Activated naive CD8-positive, alpha-beta T cell treated with anti-CD3 and anti-CD28 coated beads, Interleukin-2, amount 50 U/mL, for 24 hours (primary cell): ENCODE measurements around the gene ATRX.
"Not testable (repeated sequence)": the region's sequence is repeated elsewhere in the genome, so short reads cannot be mapped to it uniquely, and the experiment has no call there.

Experiments
- ATAC-seq: fragments of 150-1000 bp; cut with Tn5 transposase; one replicate; pipeline ENCODE4 v1.10.0; 2021
- DNase-seq: peaks from one replicate; pipeline ENCODE4 v3.0.0; 2021
- H3K27ac Mint-ChIP-seq: one replicate; pipeline ENCODE4 v1.8.0; 2021; ENCODE audit warnings: mild to moderate bottlenecking, mixed read lengths
- H3K27me3 Mint-ChIP-seq: one replicate; pipeline ENCODE4 v1.8.0; 2021; ENCODE audit warnings: mixed read lengths
- H3K36me3 Mint-ChIP-seq: one replicate; pipeline ENCODE4 v1.8.0; 2021; ENCODE audit warnings: low read depth, mixed read lengths
- H3K4me1 Mint-ChIP-seq: one replicate; pipeline ENCODE4 v1.8.0; 2021; ENCODE audit warnings: mixed read lengths
- H3K4me3 Mint-ChIP-seq: one replicate; pipeline ENCODE4 v1.8.0; 2021; ENCODE audit warnings: mild to moderate bottlenecking, moderate library complexity, mixed read lengths
- H3K9me3 Mint-ChIP-seq: one replicate; pipeline ENCODE4 v1.8.0; 2021; ENCODE audit warnings: mixed read lengths

Gene ATRX, protein sequence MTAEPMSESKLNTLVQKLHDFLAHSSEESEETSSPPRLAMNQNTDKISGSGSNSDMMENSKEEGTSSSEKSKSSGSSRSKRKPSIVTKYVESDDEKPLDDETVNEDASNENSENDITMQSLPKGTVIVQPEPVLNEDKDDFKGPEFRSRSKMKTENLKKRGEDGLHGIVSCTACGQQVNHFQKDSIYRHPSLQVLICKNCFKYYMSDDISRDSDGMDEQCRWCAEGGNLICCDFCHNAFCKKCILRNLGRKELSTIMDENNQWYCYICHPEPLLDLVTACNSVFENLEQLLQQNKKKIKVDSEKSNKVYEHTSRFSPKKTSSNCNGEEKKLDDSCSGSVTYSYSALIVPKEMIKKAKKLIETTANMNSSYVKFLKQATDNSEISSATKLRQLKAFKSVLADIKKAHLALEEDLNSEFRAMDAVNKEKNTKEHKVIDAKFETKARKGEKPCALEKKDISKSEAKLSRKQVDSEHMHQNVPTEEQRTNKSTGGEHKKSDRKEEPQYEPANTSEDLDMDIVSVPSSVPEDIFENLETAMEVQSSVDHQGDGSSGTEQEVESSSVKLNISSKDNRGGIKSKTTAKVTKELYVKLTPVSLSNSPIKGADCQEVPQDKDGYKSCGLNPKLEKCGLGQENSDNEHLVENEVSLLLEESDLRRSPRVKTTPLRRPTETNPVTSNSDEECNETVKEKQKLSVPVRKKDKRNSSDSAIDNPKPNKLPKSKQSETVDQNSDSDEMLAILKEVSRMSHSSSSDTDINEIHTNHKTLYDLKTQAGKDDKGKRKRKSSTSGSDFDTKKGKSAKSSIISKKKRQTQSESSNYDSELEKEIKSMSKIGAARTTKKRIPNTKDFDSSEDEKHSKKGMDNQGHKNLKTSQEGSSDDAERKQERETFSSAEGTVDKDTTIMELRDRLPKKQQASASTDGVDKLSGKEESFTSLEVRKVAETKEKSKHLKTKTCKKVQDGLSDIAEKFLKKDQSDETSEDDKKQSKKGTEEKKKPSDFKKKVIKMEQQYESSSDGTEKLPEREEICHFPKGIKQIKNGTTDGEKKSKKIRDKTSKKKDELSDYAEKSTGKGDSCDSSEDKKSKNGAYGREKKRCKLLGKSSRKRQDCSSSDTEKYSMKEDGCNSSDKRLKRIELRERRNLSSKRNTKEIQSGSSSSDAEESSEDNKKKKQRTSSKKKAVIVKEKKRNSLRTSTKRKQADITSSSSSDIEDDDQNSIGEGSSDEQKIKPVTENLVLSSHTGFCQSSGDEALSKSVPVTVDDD (N-terminal part only)

DNA sequence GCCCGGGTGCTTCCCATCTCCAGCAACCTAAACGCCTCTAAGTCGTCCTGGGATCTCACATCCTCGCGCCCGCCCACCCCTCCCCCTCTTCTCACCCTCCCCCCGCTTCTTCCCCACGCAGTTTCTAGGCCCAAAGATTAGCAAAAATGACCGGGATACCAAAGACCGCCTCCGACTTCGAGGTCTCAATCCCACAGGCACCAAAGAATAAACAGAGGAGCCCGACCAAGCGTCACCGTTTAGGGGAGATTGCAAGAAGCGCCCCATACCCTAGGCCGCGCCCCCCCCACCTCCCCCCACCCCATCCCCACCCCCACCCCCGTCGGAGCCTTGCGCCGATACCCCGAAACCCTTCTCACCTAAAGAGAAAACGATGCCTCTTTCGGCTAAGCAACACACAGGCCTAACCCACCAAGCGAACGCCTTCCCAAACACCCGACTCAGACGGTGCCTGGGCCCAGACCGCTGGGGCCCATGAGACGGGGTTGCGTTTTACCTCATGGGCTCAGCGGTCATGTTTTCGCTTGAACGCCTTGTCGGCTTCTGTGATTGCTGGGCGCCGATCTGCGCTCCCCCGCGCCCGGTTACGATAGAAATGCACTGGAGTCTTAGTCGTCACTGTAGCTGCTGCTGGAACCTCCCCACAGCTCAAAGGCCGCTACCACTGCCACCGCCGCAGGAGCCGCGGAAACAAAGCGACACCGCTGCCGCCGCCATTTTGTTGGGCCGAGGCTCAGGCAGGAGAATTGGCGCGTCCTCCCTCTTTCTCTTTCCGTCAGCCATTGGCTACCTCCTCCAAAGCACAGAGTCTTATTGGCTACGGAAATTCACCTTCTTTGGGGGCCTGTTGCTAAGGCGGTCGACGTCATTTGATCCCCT, at the start of gene ATRX:
Gene ATRX (minus strand): TSS at position 731 of the 879 bp plus-strand sequence. CDS start 215 bp downstream, at position 516.
- H3K9me3 Mint-ChIP-seq = no peaks in the 10 kb centered on the region
- ATAC-seq = peak; percentile 91
- H3K4me3 Mint-ChIP-seq = peak within 1 kb of the TSS; percentile 98
- H3K36me3 Mint-ChIP-seq = peaks cover 4% of the 10 kb centered on the region
- H3K27ac Mint-ChIP-seq = peak within 1 kb of the TSS; percentile 100
- no peaks in the 10 kb centered on the region for H3K27me3 Mint-ChIP-seq
- DNase-seq = peak; percentile 66
- peaks cover 38% of the 10 kb centered on the region for H3K4me1 Mint-ChIP-seq

DNA sequence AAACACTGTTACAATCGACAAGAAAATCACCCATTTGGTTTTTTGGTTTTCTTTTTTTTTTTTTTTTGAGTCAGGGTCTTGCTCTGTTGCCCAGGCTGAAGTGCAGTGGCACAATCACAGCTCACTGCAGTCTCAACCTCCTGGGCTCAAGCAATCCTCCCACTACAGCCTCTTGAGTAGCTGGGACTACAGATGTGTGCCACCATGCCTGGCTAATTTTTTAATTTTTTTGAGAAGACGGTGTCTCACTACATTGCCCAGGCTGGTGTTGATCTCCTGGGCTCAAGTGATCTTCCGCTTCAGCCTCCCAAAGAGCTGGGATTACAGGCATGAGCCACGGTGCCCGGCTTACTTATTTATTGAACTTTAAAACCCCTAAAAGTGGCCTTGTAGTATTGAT, 45.5 kb upstream of the ATRX start:
- H3K4me1 Mint-ChIP-seq, DNase-seq, H3K9me3 Mint-ChIP-seq, H3K27me3 Mint-ChIP-seq, H3K4me3 Mint-ChIP-seq, ATAC-seq, H3K27ac Mint-ChIP-seq: not testable (repeated sequence)
- peaks cover 11% of the 10 kb centered on the region for H3K36me3 Mint-ChIP-seq

DNA sequence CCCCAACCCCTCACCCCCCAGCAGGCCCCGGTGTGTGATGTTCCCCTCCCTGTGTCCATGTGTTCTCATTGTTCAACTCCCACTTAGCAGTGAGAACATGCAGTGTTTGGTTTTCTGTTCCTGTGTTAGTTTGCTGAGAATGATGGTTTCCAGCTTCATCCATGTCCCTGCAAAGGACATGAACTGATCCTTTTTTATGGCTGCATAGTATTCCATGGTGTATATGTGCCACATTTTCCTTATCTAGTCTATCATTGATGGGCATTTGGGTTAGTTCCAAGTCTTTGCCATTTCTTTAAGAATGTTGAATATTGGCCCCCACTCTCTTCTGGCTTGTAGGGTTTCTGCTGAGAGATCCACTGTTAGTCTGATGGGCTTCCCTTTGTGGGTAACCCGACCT, 36.0 kb upstream of the ATRX start:
- Mint-ChIP-seq H3K36me3 (peaks cover 28% of the 10 kb centered on the region), H3K9me3 (peaks cover 12% of the 10 kb centered on the region)
- ATAC-seq, H3K27ac Mint-ChIP-seq, H3K27me3 Mint-ChIP-seq, H3K4me3 Mint-ChIP-seq, H3K4me1 Mint-ChIP-seq, DNase-seq: not testable (repeated sequence)

DNA sequence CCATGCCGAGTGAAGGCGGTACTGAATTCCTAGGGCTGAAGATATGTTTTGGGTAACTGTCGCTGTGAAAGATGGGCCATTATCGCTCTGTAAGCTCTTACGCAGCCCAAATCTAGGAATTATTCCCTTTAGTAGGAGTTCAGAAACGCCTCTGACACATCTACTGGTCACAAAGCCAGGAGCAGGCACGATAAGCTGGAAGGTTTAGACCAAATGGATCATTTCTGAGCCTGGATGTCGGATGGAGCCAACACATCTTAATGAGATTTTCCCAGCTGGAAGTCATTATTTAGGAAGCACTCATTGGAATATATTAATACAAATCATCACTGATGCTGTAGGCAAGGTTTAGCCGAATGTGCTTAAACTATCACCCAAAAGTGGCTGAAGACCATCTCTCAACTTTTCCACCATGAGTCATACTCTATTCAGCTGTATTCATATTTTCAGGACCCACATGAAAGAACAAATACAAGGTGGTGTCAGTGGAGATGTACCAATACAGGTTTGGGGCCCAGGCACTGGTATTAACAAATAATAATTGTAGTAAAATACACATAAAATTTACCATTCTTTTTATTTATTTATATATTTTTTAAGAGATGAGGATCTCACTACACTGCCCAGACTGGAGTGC, 34.2 kb upstream of the ATRX start:
- DNase-seq (no peak), ATAC-seq (peak; percentile 57)
- no peak overlapping the region for H3K27ac Mint-ChIP-seq
- peaks cover 20% of the 10 kb centered on the region for H3K36me3 Mint-ChIP-seq
- peaks cover 7% of the 10 kb centered on the region for H3K4me1 Mint-ChIP-seq
- H3K27me3 Mint-ChIP-seq = no peaks in the 10 kb centered on the region
- H3K9me3 Mint-ChIP-seq = peaks cover 10% of the 10 kb centered on the region
- H3K4me3 Mint-ChIP-seq = no peak overlapping the region

GRCh38 chrX:77814210-77814609, 28.2 kb upstream of the ATRX start:
- H3K4me1 Mint-ChIP-seq = peaks cover 3% of the 10 kb centered on the region
- ATAC-seq (no peak), DNase-seq (no peak)
- no peak overlapping the region for H3K27ac Mint-ChIP-seq
- no peak overlapping the region for H3K4me3 Mint-ChIP-seq
- no peaks in the 10 kb centered on the region for H3K36me3 Mint-ChIP-seq
- no peaks in the 10 kb centered on the region for H3K27me3 Mint-ChIP-seq
- peaks cover 4% of the 10 kb centered on the region for H3K9me3 Mint-ChIP-seq

DNA sequence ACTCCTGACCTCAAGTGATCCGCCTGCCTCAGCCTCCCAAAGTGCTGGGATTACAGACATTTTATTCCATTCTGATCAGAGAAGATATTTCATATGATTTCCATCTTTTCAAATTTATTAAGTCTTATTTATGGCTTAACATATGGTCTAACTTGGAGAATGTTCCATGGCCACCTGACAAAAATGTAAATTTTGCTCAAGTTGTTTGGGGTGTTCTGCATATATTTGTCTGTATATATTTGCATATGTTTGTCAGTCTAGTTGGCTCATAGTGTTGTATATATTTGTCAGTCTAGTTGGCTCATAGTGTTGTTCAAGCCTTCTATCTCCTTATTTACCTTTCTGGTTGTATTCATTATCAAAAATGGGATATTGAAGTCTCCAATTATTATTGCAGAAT, 16.2 kb upstream of the ATRX start:
- Mint-ChIP-seq H3K27ac (no peak overlapping the region), H3K4me3 (no peak overlapping the region), H3K27me3 (no peaks in the 10 kb centered on the region), H3K9me3 (no peaks in the 10 kb centered on the region), H3K36me3 (no peaks in the 10 kb centered on the region), H3K4me1 (peaks cover 3% of the 10 kb centered on the region)
- no peak for ATAC-seq
- DNase-seq = no peak

GRCh38 chrX:77795124-77795523, 9.1 kb upstream of the ATRX start:
- H3K27ac Mint-ChIP-seq = no peak overlapping the region
- H3K4me1 Mint-ChIP-seq = no peaks in the 10 kb centered on the region
- DNase-seq = no peak
- no peaks in the 10 kb centered on the region for H3K9me3 Mint-ChIP-seq
- H3K27me3 Mint-ChIP-seq = no peaks in the 10 kb centered on the region
- no peak for ATAC-seq
- no peak overlapping the region for H3K4me3 Mint-ChIP-seq
- H3K36me3 Mint-ChIP-seq = no peaks in the 10 kb centered on the region

GRCh38 chrX:77793946-77794345, 7.9 kb upstream of the ATRX start:
- H3K27ac Mint-ChIP-seq = no peak overlapping the region
- DNase-seq (no peak), ATAC-seq (no peak)
- no peaks in the 10 kb centered on the region for H3K36me3 Mint-ChIP-seq
- H3K27me3 Mint-ChIP-seq = no peaks in the 10 kb centered on the region
- no peaks in the 10 kb centered on the region for H3K4me1 Mint-ChIP-seq
- no peaks in the 10 kb centered on the region for H3K9me3 Mint-ChIP-seq
- no peak overlapping the region for H3K4me3 Mint-ChIP-seq

GRCh38 chrX:77788050-77788449, 2.0 kb upstream of the ATRX start:
- H3K4me3 Mint-ChIP-seq = peak overlapping the region; percentile 78
- peak overlapping the region; percentile 68 for H3K27ac Mint-ChIP-seq
- no peaks in the 10 kb centered on the region for H3K27me3 Mint-ChIP-seq
- H3K9me3 Mint-ChIP-seq = no peaks in the 10 kb centered on the region
- peaks cover 2% of the 10 kb centered on the region for H3K36me3 Mint-ChIP-seq
- ATAC-seq (peak; percentile 60), DNase-seq (no peak)
- H3K4me1 Mint-ChIP-seq = peaks cover 29% of the 10 kb centered on the region

DNA sequence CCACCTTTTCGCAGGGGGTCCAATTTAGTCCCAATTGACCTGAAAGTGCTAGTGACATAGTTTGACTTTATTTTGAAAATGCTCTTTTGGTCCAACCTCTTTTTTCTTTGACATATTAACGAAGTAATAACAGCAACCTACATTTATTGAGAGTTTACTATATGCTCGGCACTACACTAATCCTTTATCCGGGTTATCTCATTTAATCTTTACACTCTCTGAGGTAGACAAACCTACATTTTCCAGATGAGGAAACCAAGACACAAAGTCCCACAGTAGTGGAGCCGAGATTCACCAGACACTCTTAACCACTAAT, 307 bp upstream of the ATRX start:
- ATAC-seq = no peak
- Mint-ChIP-seq H3K27me3 (no peaks in the 10 kb centered on the region), H3K4me3 (peak overlapping the region; percentile 98), H3K36me3 (peaks cover 4% of the 10 kb centered on the region), H3K9me3 (no peaks in the 10 kb centered on the region), H3K27ac (peak overlapping the region; percentile 100), H3K4me1 (peaks cover 37% of the 10 kb centered on the region)
- no peak for DNase-seq

GRCh38 chrX:77779695-77780094, 6.3 kb downstream of the ATRX start:
- no peaks in the 10 kb centered on the region for H3K27me3 Mint-ChIP-seq
- DNase-seq (no peak), ATAC-seq (no peak)
- peaks cover 46% of the 10 kb centered on the region for H3K4me1 Mint-ChIP-seq
- peak overlapping the region; percentile 54 for H3K27ac Mint-ChIP-seq
- H3K9me3 Mint-ChIP-seq = no peaks in the 10 kb centered on the region
- peaks cover 6% of the 10 kb centered on the region for H3K36me3 Mint-ChIP-seq
- no peak overlapping the region for H3K4me3 Mint-ChIP-seq

DNA sequence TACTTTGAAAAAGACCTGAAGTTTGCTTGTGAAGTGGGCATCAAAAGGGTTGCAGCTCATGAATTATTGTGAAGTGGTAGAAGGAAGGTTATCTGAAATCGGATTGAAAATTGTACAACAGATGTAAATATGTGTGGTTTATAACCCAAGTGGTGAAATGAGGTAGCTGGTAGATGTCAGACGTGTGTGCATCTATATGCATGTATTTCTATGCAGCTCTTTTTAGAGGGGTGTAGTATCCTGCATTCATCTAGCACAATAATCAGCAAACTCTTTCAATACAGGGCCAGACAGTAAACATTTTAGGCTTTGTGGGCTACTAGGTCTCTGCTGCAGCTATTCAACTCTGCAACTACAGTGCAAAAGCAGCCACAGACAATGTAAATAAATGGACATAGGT, 9.4 kb downstream of the ATRX start:
- Mint-ChIP-seq H3K4me1 (peaks cover 34% of the 10 kb centered on the region), H3K27me3 (no peaks in the 10 kb centered on the region), H3K4me3 (no peak overlapping the region), H3K36me3 (peaks cover 9% of the 10 kb centered on the region), H3K27ac (no peak overlapping the region), H3K9me3 (no peaks in the 10 kb centered on the region)
- DNase-seq = no peak
- no peak for ATAC-seq

DNA sequence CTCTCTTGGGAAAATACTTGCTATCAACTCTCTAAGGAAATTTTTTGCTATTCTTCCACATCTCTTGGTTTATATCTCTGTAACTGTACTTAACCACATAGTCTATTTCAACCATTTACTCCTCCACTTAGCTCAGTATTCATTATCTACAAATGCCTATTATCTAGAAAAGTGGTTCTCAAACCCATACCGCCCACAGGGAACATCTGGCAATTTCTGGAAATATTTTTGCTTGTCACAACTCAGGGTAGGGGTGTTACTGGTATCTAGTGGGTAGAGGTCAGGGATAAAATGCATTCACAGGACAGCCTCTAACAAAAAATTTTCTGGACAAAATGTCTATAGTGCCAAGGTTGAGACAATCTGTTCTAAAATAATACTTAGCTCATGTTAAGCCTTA, 14.4 kb downstream of the ATRX start:
- Mint-ChIP-seq H3K4me3 (no peak overlapping the region), H3K36me3 (peaks cover 3% of the 10 kb centered on the region), H3K9me3 (no peaks in the 10 kb centered on the region), H3K4me1 (peaks cover 30% of the 10 kb centered on the region), H3K27ac (no peak overlapping the region), H3K27me3 (no peaks in the 10 kb centered on the region)
- DNase-seq (no peak), ATAC-seq (no peak)
